GM19397 (cell line): ENCODE results near the gene UBAC2.

Experiments used
- ATAC-seq: cut with Tn5 transposase; IDR thresholded peaks from one replicate; pipeline ENCODE4 v1.9.1; 2021; ENCODE audit warnings: mild to moderate bottlenecking, moderate library complexity; ENCODE audit not compliant: unreplicated experiment

UBAC2 gene

GRCh38 chr13:99422586-99423220 lies 222.0 kb downstream of the UBAC2 start:
- no peak for ATAC-seq

- peak; percentile 59 for ATAC-seq
Measured at GRCh38 chr13:99425485-99426341, 225.1 kb downstream of the UBAC2 start.

GRCh38 chr13:99426426-99426825 lies 225.8 kb downstream of the UBAC2 start:
- no peak for ATAC-seq

- ATAC-seq: no peak
Measured at GRCh38 chr13:99429670-99430069, 229.0 kb downstream of the UBAC2 start.

GRCh38 chr13:99431927-99432608 lies 231.4 kb downstream of the UBAC2 start:
- ATAC-seq: peak; percentile 32

GRCh38 chr13:99432609-99433542 lies 232.2 kb downstream of the UBAC2 start:
- peak; percentile 54 for ATAC-seq

- ATAC-seq: no peak
Measured at GRCh38 chr13:99433543-99434075, 233.0 kb downstream of the UBAC2 start.

- no peak for ATAC-seq
Measured at GRCh38 chr13:99434258-99434788, 233.7 kb downstream of the UBAC2 start.

- ATAC-seq: no peak
Measured at GRCh38 chr13:99435116-99435515, 234.5 kb downstream of the UBAC2 start.

GRCh38 chr13:99435998-99436397 lies 235.3 kb downstream of the UBAC2 start:
- ATAC-seq: no peak
